ENCODE measurements around the gene MTPN. TPM values are rescaled to one million over a fixed set of nuclear protein-coding genes. Genes with fewer than 3 reads are reported as not detected.

MTPN gene
- total RNA-seq, 4 donors from 2014 or later: 51.8 to 81.7 (median 79.1) TPM

GRCh38 chr7:136016649-136017395 is 39.7 kb upstream of the MTPN start:
- H3K4me1 ChIP-seq: no peaks in the 10 kb centered on the region
- no peak overlapping the region for H3K27ac ChIP-seq
- no peaks in the 10 kb centered on the region for H3K9me3 ChIP-seq
- WGBS: 73% methylated on average over 5 of the region's 5 CpGs
- TF ChIP-seq POLR2A (IDR thresholded peaks at IDR 0.05) (no peak), EP300 (IDR thresholded peaks at IDR 0.05) (no peak), POLR2AphosphoS5 (IDR thresholded peaks at IDR 0.05) (no peak), CTCF (IDR thresholded peaks at IDR 0.05) (no peak)
- H3K4me3 ChIP-seq: no peak overlapping the region
- no peaks in the 10 kb centered on the region for H3K36me3 ChIP-seq
- DNase-seq (ENCODE audit: low spot score in 2 of 2): no peak
- H3K27me3 ChIP-seq: peaks cover 2% of the 10 kb centered on the region

GRCh38 chr7:136015638-136016037 is 38.5 kb upstream of the MTPN start:
- Histone ChIP-seq H3K9me3 (no peaks in the 10 kb centered on the region), H3K4me3 (no peak overlapping the region), H3K36me3 (no peaks in the 10 kb centered on the region), H3K4me1 (no peaks in the 10 kb centered on the region), H3K27ac (no peak overlapping the region), H3K27me3 (peaks cover 2% of the 10 kb centered on the region)
- no peak for DNase-seq (ENCODE audit: low spot score in 2 of 2)
- WGBS: 33% methylated on average over 1 of the region's 1 CpG
- TF ChIP-seq POLR2AphosphoS5 (IDR thresholded peaks at IDR 0.05) (no peak), POLR2A (IDR thresholded peaks at IDR 0.05) (no peak), CTCF (IDR thresholded peaks at IDR 0.05) (no peak), EP300 (IDR thresholded peaks at IDR 0.05) (no peak)

- H3K9me3 ChIP-seq: no peaks in the 10 kb centered on the region
These were observed 37.5 kb upstream of the MTPN start for GRCh38 chr7:136014659-136015058.

GRCh38 chr7:136012238-136012637 is 35.1 kb upstream of the MTPN start:
- Histone ChIP-seq H3K4me1 (no peaks in the 10 kb centered on the region), H3K27me3 (peaks cover 2% of the 10 kb centered on the region), H3K4me3 (no peak overlapping the region), H3K27ac (no peak overlapping the region), H3K36me3 (no peaks in the 10 kb centered on the region), H3K9me3 (no peaks in the 10 kb centered on the region)
- TF ChIP-seq EP300 (IDR thresholded peaks at IDR 0.05) (no peak), CTCF (IDR thresholded peaks at IDR 0.05) (no peak), POLR2A (IDR thresholded peaks at IDR 0.05) (no peak), POLR2AphosphoS5 (IDR thresholded peaks at IDR 0.05) (no peak)
- WGBS: 89% methylated on average over 8 of the region's 8 CpGs
- DNase-seq (ENCODE audit: low spot score in 2 of 2): no peak

More at GRCh38 chr7:136014659-136015058, 37.5 kb upstream of the MTPN start:
- no peak for DNase-seq (ENCODE audit: low spot score in 2 of 2)
- TF ChIP-seq EP300 (IDR thresholded peaks at IDR 0.05) (no peak), POLR2AphosphoS5 (IDR thresholded peaks at IDR 0.05) (no peak), CTCF (IDR thresholded peaks at IDR 0.05) (no peak), POLR2A (IDR thresholded peaks at IDR 0.05) (no peak)
- H3K27ac ChIP-seq: no peak overlapping the region
- H3K4me3 ChIP-seq: no peak overlapping the region
- whole genome bisulfite sequencing: 92% methylated on average over 3 of the region's 3 CpGs
- no peaks in the 10 kb centered on the region for H3K36me3 ChIP-seq
- H3K4me1 ChIP-seq: no peaks in the 10 kb centered on the region
- H3K27me3 ChIP-seq: peaks cover 2% of the 10 kb centered on the region

- Histone ChIP-seq H3K9me3 (no peaks in the 10 kb centered on the region), H3K27me3 (peaks cover 2% of the 10 kb centered on the region), H3K4me1 (no peaks in the 10 kb centered on the region), H3K36me3 (no peaks in the 10 kb centered on the region), H3K27ac (no peak overlapping the region), H3K4me3 (no peak overlapping the region)
- no peak for TF ChIP-seq POLR2AphosphoS5 (IDR thresholded peaks at IDR 0.05)
- TF ChIP-seq EP300 (IDR thresholded peaks at IDR 0.05): no peak
- no peak for TF ChIP-seq POLR2A (IDR thresholded peaks at IDR 0.05)
- TF ChIP-seq CTCF (IDR thresholded peaks at IDR 0.05): peak; percentile 51 to 81
- 26% methylated on average over 4 of the region's 4 CpGs for WGBS
- DNase-seq (ENCODE audit: low spot score in 2 of 2): no peak
These were observed 32.4 kb upstream of the MTPN start for GRCh38 chr7:136009488-136010079.
